Measurements from ENCODE around the gene PRDX3.

PRDX3 gene

GRCh38 chr10:119178372-119179119 is at the start of gene PRDX3:
TSS of gene PRDX3 (minus strand) at chr10:119178812. CDS start at chr10:119178790, 22 bp downstream.
- DNase-seq = peak; percentile 91

GRCh38 chr10:119227825-119228224 is 49.2 kb upstream of the PRDX3 start:
- no peak for DNase-seq

- DNase-seq = no peak
These were observed 46.6 kb upstream of the PRDX3 start for GRCh38 chr10:119225083-119225658.

GRCh38 chr10:119222966-119223386 is 44.4 kb upstream of the PRDX3 start:
- DNase-seq = no peak

GRCh38 chr10:119222537-119222936 is 43.9 kb upstream of the PRDX3 start:
- DNase-seq = no peak

GRCh38 chr10:119221666-119222065 is 43.1 kb upstream of the PRDX3 start:
- DNase-seq = no peak

- no peak for DNase-seq
These were observed 42.6 kb upstream of the PRDX3 start for GRCh38 chr10:119221201-119221600.

- no peak for DNase-seq
These were observed 41.3 kb upstream of the PRDX3 start for GRCh38 chr10:119219871-119220270.

- no peak for DNase-seq
These were observed 39.4 kb upstream of the PRDX3 start for GRCh38 chr10:119217991-119218490.

- no peak for DNase-seq
These were observed 38.8 kb upstream of the PRDX3 start for GRCh38 chr10:119217401-119217800.

GRCh38 chr10:119216127-119216526 is 37.5 kb upstream of the PRDX3 start:
- no peak for DNase-seq

- no peak for DNase-seq
These were observed 36.8 kb upstream of the PRDX3 start for GRCh38 chr10:119215371-119215770.

- peak; percentile 58 for DNase-seq
These were observed 33.2 kb upstream of the PRDX3 start for GRCh38 chr10:119211625-119212441.

- no peak for DNase-seq
These were observed 32.6 kb upstream of the PRDX3 start for GRCh38 chr10:119211176-119211575.

GRCh38 chr10:119210633-119211032 is 32.0 kb upstream of the PRDX3 start:
- DNase-seq = no peak

GRCh38 chr10:119209736-119210355 is 31.2 kb upstream of the PRDX3 start:
- no peak for DNase-seq

- peak; percentile 60 for DNase-seq
These were observed 30.6 kb upstream of the PRDX3 start for GRCh38 chr10:119209035-119209735.

- no peak for DNase-seq
These were observed 29.9 kb upstream of the PRDX3 start for GRCh38 chr10:119208553-119208940.

- peak; percentile 27 for DNase-seq
These were observed 29.3 kb upstream of the PRDX3 start for GRCh38 chr10:119207713-119208552.

GRCh38 chr10:119207366-119207666 is 28.7 kb upstream of the PRDX3 start, which contains the start of gene GRK5:
TSS of gene GRK5 (plus strand) at chr10:119207571. CDS start at chr10:119207918, 347 bp downstream.
- peak; percentile 97 for DNase-seq

GRCh38 chr10:119206603-119207365 is 28.2 kb upstream of the PRDX3 start:
- peak; percentile 68 for DNase-seq
